Liver (tissue), 3 donors: Measurements from ENCODE around the gene MYBPH.

Source experiments
- CTCF ChIP-seq: fragments of 150-350 bp; IDR thresholded peaks from 2 replicates; pipeline ENCODE4 v1.5.1; 2017; ENCODE audit warnings: improper control_type of control experiment, low read depth, low read length; ENCODE audit not compliant: missing input control
- EGR1 ChIP-seq, 2 donors: IDR thresholded peaks; 2 replicates each; pipeline ENCODE4 v1.6.1; 2016 to 2018; ENCODE audit warnings: antibody characterized with exemption in 2 of 2, low read depth in 2 of 2
- GABPA ChIP-seq, 2 donors: IDR thresholded peaks in 1 of 2; conservative IDR thresholded peaks in 1 of 2; 2 replicates each; pipeline ENCODE4 v1.6.1; 2016; ENCODE audit warnings: antibody characterized with exemption in 2 of 2, mild to moderate bottlenecking in 1 of 2, moderate library complexity in 1 of 2
- MAX ChIP-seq: IDR thresholded peaks from 2 replicates; pipeline ENCODE4 v1.6.1; 2016; ENCODE audit warnings: antibody characterized with exemption
- TAF1 ChIP-seq: conservative IDR thresholded peaks from 2 replicates; pipeline ENCODE4 v1.6.1; 2016; ENCODE audit warnings: antibody characterized with exemption, mild to moderate bottlenecking
- YY1 ChIP-seq: IDR thresholded peaks from 2 replicates; pipeline ENCODE4 v1.6.1; 2016; ENCODE audit warnings: antibody characterized with exemption, mild to moderate bottlenecking
- TF ChIP-seq, protein P1 (sequence below): IDR thresholded peaks from 2 replicates; pipeline ENCODE4 v1.6.1; 2016; ENCODE audit warnings: antibody characterized with exemption, mild to moderate bottlenecking
- donor health status: healthy.
- donor health status: healthy.

GRCh38 chr1:203168256-203168786 is 7.3 kb downstream of the MYBPH start:
- TF ChIP-seq, protein P1, sequence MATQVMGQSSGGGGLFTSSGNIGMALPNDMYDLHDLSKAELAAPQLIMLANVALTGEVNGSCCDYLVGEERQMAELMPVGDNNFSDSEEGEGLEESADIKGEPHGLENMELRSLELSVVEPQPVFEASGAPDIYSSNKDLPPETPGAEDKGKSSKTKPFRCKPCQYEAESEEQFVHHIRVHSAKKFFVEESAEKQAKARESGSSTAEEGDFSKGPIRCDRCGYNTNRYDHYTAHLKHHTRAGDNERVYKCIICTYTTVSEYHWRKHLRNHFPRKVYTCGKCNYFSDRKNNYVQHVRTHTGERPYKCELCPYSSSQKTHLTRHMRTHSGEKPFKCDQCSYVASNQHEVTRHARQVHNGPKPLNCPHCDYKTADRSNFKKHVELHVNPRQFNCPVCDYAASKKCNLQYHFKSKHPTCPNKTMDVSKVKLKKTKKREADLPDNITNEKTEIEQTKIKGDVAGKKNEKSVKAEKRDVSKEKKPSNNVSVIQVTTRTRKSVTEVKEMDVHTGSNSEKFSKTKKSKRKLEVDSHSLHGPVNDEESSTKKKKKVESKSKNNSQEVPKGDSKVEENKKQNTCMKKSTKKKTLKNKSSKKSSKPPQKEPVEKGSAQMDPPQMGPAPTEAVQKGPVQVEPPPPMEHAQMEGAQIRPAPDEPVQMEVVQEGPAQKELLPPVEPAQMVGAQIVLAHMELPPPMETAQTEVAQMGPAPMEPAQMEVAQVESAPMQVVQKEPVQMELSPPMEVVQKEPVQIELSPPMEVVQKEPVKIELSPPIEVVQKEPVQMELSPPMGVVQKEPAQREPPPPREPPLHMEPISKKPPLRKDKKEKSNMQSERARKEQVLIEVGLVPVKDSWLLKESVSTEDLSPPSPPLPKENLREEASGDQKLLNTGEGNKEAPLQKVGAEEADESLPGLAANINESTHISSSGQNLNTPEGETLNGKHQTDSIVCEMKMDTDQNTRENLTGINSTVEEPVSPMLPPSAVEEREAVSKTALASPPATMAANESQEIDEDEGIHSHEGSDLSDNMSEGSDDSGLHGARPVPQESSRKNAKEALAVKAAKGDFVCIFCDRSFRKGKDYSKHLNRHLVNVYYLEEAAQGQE = no peak
- TF ChIP-seq CTCF (no peak), GABPA (IDR thresholded peaks at IDR 0.05 in 1 of 2, conservative IDR thresholded peaks at IDR 0.05 in 1 of 2) (no peak), MAX (no peak), EGR1 (IDR thresholded peaks at IDR 0.05; ENCODE audit: low read depth in 2 of 2) (no peak), YY1 (no peak), TAF1 (no peak)
